ENCODE results near the gene PLEKHB1.

The PLEKHB1 gene

DNA sequence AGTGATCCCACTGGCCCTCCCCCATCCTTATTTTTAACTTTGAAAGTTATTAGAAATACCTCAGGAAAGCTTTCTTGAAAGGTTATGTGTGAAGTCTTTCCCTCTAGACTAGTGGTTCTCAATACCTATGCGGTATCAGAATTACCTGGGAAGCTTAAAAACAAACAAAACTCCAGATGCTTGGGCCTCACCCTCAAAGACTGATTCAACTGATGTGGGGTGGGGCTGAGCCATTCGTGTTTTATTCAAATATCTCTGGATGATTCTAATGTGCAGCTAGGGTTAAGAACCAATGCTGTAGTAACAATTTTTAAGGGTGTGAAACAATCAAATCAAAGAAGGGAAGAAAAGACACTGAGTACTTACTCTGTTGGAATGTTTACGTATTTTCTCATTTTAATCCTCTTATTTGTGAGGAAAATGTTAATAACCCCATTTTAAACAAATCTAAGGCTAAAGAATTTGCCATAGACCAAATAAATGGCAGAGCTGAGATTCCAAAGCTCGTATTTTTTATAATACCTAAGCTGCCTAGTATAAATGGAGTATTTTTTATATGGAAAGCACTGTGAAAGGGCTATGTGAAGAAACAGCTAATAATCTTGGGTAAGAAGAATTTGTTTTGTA is 47.6 kb downstream of the PLEKHB1 start:
- DNase-seq: no peak

DNA sequence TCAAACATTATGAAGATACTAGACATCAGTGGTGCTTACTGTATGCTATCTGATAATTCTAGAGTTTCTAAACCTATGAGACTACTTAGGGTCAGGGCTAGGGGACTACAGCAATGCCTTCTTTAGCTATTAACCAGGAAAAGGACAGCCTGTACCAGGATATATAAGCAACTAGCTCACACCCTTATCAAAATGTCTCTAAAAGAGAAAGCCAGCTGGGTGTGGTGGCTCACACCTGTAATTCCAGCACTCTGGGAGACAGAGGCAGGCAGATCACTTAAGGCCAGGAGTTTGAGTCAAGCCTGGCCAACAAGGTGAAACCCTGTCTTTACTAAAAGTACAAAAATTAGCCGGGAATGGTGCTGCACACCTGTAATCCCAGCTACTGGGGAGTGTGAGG is 58.7 kb downstream of the PLEKHB1 start:
- no peak for DNase-seq

GRCh38 chr11:73710964-73711363 is 64.6 kb downstream of the PLEKHB1 start:
- no peak for DNase-seq

All from GF-D8 (cell line).